H9 (cell line): Measurements from ENCODE around the gene TMPRSS15. TPM values are rescaled to one million over a fixed set of nuclear protein-coding genes. Genes with fewer than 3 reads are reported as not detected.

Experiments used
- DNase-seq: peaks from one replicate; pipeline ENCODE4 v3.0.0-alpha.2; 2017
- H2AFZ ChIP-seq: one replicate; pipeline ENCODE4 v1.6.1; 2013; ENCODE audit warnings: mild to moderate bottlenecking, low read length, control low read depth, moderate library complexity
- H2AK5ac ChIP-seq: 2 replicates; pipeline ENCODE4 v1.6.1; 2013; ENCODE audit warnings: low read length, control low read depth, mixed read lengths; ENCODE audit not compliant: insufficient read length
- H2BK120ac ChIP-seq: one replicate; pipeline ENCODE4 v1.6.1; 2013; ENCODE audit warnings: low read depth, mild to moderate bottlenecking, low read length, control low read depth, inconsistent platforms; ENCODE audit not compliant: poor library complexity, severe bottlenecking
- H2BK12ac ChIP-seq: 2 replicates; pipeline ENCODE4 v1.6.1; 2013; ENCODE audit warnings: low read length, control low read depth, mixed read lengths, low read depth; ENCODE audit not compliant: insufficient read length
- H2BK15ac ChIP-seq: 2 replicates; pipeline ENCODE4 v1.6.1; 2013; ENCODE audit warnings: low read depth, low read length, control low read depth
- H2BK20ac ChIP-seq: one replicate; pipeline ENCODE4 v1.6.1; 2013; ENCODE audit warnings: low read depth, mild to moderate bottlenecking, low read length, control low read depth, inconsistent platforms; ENCODE audit not compliant: poor library complexity, severe bottlenecking
- H2BK5ac ChIP-seq: 2 replicates; pipeline ENCODE4 v1.6.1; 2013; ENCODE audit warnings: low read length, control low read depth, mixed read lengths; ENCODE audit not compliant: insufficient read length
- H3K14ac ChIP-seq: 2 replicates; pipeline ENCODE4 v1.6.1; 2013; ENCODE audit warnings: low read length, control low read depth; ENCODE audit not compliant: insufficient read depth
- H3K18ac ChIP-seq: 2 replicates; pipeline ENCODE4 v1.6.1; 2013; ENCODE audit warnings: low read depth, mild to moderate bottlenecking, mixed read lengths, low read length, control low read depth; ENCODE audit not compliant: insufficient read length
- H3K23ac ChIP-seq: 2 replicates; pipeline ENCODE4 v1.6.1; 2013; ENCODE audit warnings: low read length, control low read depth, mixed read lengths, low read depth; ENCODE audit not compliant: insufficient read length
- H3K23me2 ChIP-seq: 2 replicates; pipeline ENCODE4 v1.6.1; 2013; ENCODE audit warnings: low read depth, mild to moderate bottlenecking, mixed read lengths, low read length, control low read depth; ENCODE audit not compliant: insufficient read length, poor library complexity, severe bottlenecking
- H3K27ac ChIP-seq: 2 replicates; pipeline ENCODE4 v1.5.1; 2013; ENCODE audit warnings: low read length, control low read depth, mixed read lengths, low read depth; ENCODE audit not compliant: insufficient read length
- H3K27me3 ChIP-seq: 2 replicates; pipeline ENCODE4 v1.6.1; 2013; ENCODE audit warnings: low read length, control low read depth, inconsistent platforms; ENCODE audit not compliant: insufficient read depth
- H3K4ac ChIP-seq: 2 replicates; pipeline ENCODE4 v1.6.1; 2013; ENCODE audit warnings: low read depth, mild to moderate bottlenecking, control low read depth, inconsistent platforms, low read length, moderate library complexity
- H3K4me1 ChIP-seq: 2 replicates; pipeline ENCODE4 v1.6.1; 2013; ENCODE audit warnings: low read length, control low read depth, inconsistent platforms; ENCODE audit not compliant: insufficient read depth
- H3K4me2 ChIP-seq: 2 replicates; pipeline ENCODE4 v1.6.1; 2013; ENCODE audit warnings: low read length, control low read depth, mixed read lengths; ENCODE audit not compliant: insufficient read length, insufficient read depth
- H3K56ac ChIP-seq: 2 replicates; pipeline ENCODE4 v1.6.1; 2013; ENCODE audit warnings: low read depth, mild to moderate bottlenecking, mixed read lengths, low read length, control low read depth; ENCODE audit not compliant: insufficient read length
- H3K79me1 ChIP-seq: 2 replicates; pipeline ENCODE4 v1.6.1; 2013; ENCODE audit warnings: low read depth, mild to moderate bottlenecking, moderate library complexity, low read length, control low read depth, inconsistent platforms; ENCODE audit not compliant: insufficient read depth, poor library complexity, severe bottlenecking
- H3K79me2 ChIP-seq: 2 replicates; pipeline ENCODE4 v1.6.1; 2013; ENCODE audit warnings: low read length, control low read depth, inconsistent platforms; ENCODE audit not compliant: insufficient read depth
- H3K9ac ChIP-seq: 2 replicates; pipeline ENCODE4 v1.6.1; 2013; ENCODE audit warnings: low read length, control low read depth, mixed read lengths; ENCODE audit not compliant: insufficient read length; ENCODE audit errors: extremely low read depth
- H3K9me3 ChIP-seq: one replicate; pipeline ENCODE4 v1.6.1; 2013; ENCODE audit warnings: low read depth, low read length, inconsistent platforms; ENCODE audit not compliant: control insufficient read depth
- H3T11ph ChIP-seq: one replicate; pipeline ENCODE4 v1.6.1; 2013; ENCODE audit warnings: mild to moderate bottlenecking, low read length, control low read depth, inconsistent platforms
- H4K20me1 ChIP-seq: one replicate; pipeline ENCODE4 v1.6.1; 2013; ENCODE audit not compliant: control insufficient read depth, insufficient read length, insufficient read depth
- H4K5ac ChIP-seq: 2 replicates; pipeline ENCODE4 v1.6.1; 2013; ENCODE audit warnings: low read depth, mild to moderate bottlenecking, mixed read lengths, low read length, control low read depth; ENCODE audit not compliant: insufficient read length
- H4K8ac ChIP-seq: replicated peaks from 2 replicates; pipeline ENCODE4 v1.6.1; 2013; ENCODE audit warnings: low read length, control low read depth, mixed read lengths, low read depth; ENCODE audit not compliant: insufficient read length
- H4K91ac ChIP-seq: 2 replicates; pipeline ENCODE4 v1.6.1; 2013; ENCODE audit warnings: low read depth, mild to moderate bottlenecking, moderate library complexity, mixed read lengths, low read length, control low read depth; ENCODE audit not compliant: insufficient read length
- H3K27ac Mint-ChIP-seq, 3 experiments: 2 replicates in 2 of 3; 3 replicates in 1 of 3; pipeline ENCODE4 v1.8.0; 2020 to 2021; ENCODE audit warnings: mixed read lengths in 3 of 3, mild to moderate bottlenecking in 1 of 3, moderate library complexity in 1 of 3
- H3K27me3 Mint-ChIP-seq: 2 replicates; pipeline ENCODE4 v1.8.0; 2021; ENCODE audit warnings: low read depth, mild to moderate bottlenecking, moderate library complexity, mixed read lengths
- H3K36me3 Mint-ChIP-seq, 3 experiments: 2 replicates in 2 of 3; 3 replicates in 1 of 3; pipeline ENCODE4 v1.8.0; 2020 to 2021; ENCODE audit warnings: low read depth in 3 of 3, mixed read lengths in 3 of 3; ENCODE audit not compliant: insufficient read depth in 1 of 3
- H3K4me1 Mint-ChIP-seq, 2 experiments: 2 replicates each; pipeline ENCODE4 v1.8.0; 2020; ENCODE audit warnings: mixed read lengths in 2 of 2
- H3K4me3 Mint-ChIP-seq, 2 experiments: 2 replicates in 1 of 2; 3 replicates in 1 of 2; pipeline ENCODE4 v1.8.0; 2020 to 2021; ENCODE audit warnings: mild to moderate bottlenecking in 2 of 2, mixed read lengths in 2 of 2, moderate library complexity in 1 of 2
- H3K9me3 Mint-ChIP-seq, 2 experiments: 2 replicates in 1 of 2; 3 replicates in 1 of 2; pipeline ENCODE4 v1.8.0; 2020; ENCODE audit warnings: mild to moderate bottlenecking in 2 of 2, mixed read lengths in 2 of 2, moderate library complexity in 1 of 2
- CTCF ChIP-seq: fragments of 200-600 bp; sonication (generic); conservative IDR thresholded peaks from 3 replicates; pipeline ENCODE4 v1.8.0; 2021; ENCODE audit warnings: antibody characterized with exemption, mild to moderate bottlenecking
- WGBS: extraction: QIAGEN DNeasy Blood & Tissue Kit; methylation state at CpG from one replicate; pipeline ENCODE4 v1.1.7; 2013; ENCODE audit warnings: missing lambda C conversion rate, low lambda C conversion rate, mixed read lengths; ENCODE audit not compliant: insufficient read length; ENCODE audit errors: extremely low coverage; 5-methylcytosine and 5-hydroxymethylcytosine counted together
- total RNA-seq: library from RNA; stranded (reverse); gene quantifications from 2 replicates; pipeline ENCODE4 v1.2.1, GENCODE V29; 2021

The TMPRSS15 gene
- total RNA-seq, 1 experiment from 2014 or later = not detected

DNA sequence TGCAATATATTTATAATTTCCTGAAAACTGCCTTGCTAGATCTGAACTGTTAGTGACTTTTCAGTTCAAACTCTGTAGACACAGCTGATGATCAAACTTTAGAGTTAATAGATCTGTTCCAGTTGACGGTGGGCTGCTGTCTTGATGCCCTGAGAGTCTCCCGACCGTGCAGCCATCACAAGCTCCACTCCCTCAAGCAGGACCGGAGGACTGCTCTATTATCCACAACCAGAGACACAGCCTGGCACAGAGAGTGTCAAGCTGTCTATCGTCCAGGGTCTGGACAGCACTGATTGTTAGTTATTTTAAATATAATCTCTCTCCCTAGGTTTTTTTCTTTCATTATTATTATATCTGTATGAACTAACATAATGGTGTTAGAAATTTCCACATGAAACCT, 150.9 kb downstream of the TMPRSS15 start:
- H3K18ac ChIP-seq = no peak overlapping the region
- H2BK12ac ChIP-seq = no peak overlapping the region
- H3K9me3 Mint-ChIP-seq = no peaks in the 10 kb centered on the region
- H3K56ac ChIP-seq = no peak overlapping the region
- no peaks in the 10 kb centered on the region for H3K23me2 ChIP-seq
- no peak overlapping the region for H3T11ph ChIP-seq
- H2BK120ac ChIP-seq = no peak overlapping the region
- H2BK5ac ChIP-seq = no peak overlapping the region
- no peak overlapping the region for H4K91ac ChIP-seq
- no peak overlapping the region for H2BK20ac ChIP-seq
- DNase-seq = no peak
- H3K23ac ChIP-seq = no peak overlapping the region
- no peaks in the 10 kb centered on the region for H3K79me2 ChIP-seq
- no peak overlapping the region for H3K4me2 ChIP-seq
- no peak overlapping the region for H3K9ac ChIP-seq
- TF ChIP-seq CTCF = no peak
- H3K4me1 Mint-ChIP-seq = no peaks in the 10 kb centered on the region
- no peak overlapping the region for H2AFZ ChIP-seq
- no peaks in the 10 kb centered on the region for H3K79me1 ChIP-seq
- no peak overlapping the region for H3K14ac ChIP-seq
- no CpG with 5 or more reads among the region's 5 CpGs for WGBS
- H3K9me3 ChIP-seq = no peaks in the 10 kb centered on the region
- H4K8ac ChIP-seq = no peak overlapping the region
- H3K27ac ChIP-seq = no peak overlapping the region
- H3K36me3 Mint-ChIP-seq = no peaks in the 10 kb centered on the region
- H3K27me3 Mint-ChIP-seq = no peaks in the 10 kb centered on the region; the same call in 1 of the 2 replicates
- no peak overlapping the region for H4K5ac ChIP-seq
- H2BK15ac ChIP-seq = no peak overlapping the region
- no peak overlapping the region for H3K4me3 Mint-ChIP-seq
- no peaks in the 10 kb centered on the region for H4K20me1 ChIP-seq
- no peaks in the 10 kb centered on the region for H3K27me3 ChIP-seq
- no peak overlapping the region for H3K4ac ChIP-seq
- H2AK5ac ChIP-seq = no peak overlapping the region
- no peaks in the 10 kb centered on the region for H3K4me1 ChIP-seq
- H3K27ac Mint-ChIP-seq = no peak overlapping the region
